ENCODE data around the gene HPX.

Gene HPX

GRCh38 chr11:6389905-6390717, 50.7 kb downstream of the HPX start, which contains the start of gene SMPD1:
Gene SMPD1, plus strand, starts transcription at chr11:6390474. Its CDS starts 125 bp downstream, at chr11:6390599.
- DNase-seq (ENCODE audit: low read depth): peak; percentile 84

- DNase-seq (ENCODE audit: low read depth): no peak
Measured at GRCh38 chr11:6388748-6389147, 52.0 kb downstream of the HPX start.

- no peak for DNase-seq (ENCODE audit: low read depth)
Measured at GRCh38 chr11:6387811-6388599, 52.8 kb downstream of the HPX start.

GRCh38 chr11:6385046-6385777, 55.6 kb downstream of the HPX start:
- DNase-seq (ENCODE audit: low read depth): no peak
